Measurements from ENCODE around the gene PCDH15.

DNA sequence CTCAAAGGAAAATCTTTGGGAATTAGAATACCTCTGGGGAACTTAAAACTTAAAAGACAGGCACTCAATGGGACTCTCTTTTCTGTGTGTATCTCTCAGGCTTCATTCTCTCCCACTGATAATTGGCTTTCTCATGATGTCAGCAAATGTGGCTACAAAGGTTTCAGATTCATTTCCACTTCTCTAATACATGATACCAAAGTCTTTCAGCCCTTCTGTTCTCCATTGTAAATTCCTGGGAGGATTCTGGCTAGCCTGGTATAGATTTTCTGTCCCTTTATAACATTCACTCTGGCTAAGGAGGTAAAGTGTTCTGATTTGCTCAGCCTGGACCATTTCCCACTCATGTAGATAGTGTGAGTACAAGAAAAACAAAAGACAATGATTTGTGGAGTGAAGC lies 606.2 kb downstream of the PCDH15 start:
- TF ChIP-seq YY1 (IDR thresholded peaks at IDR 0.05; ENCODE audit: insufficient read depth, insufficient read length) (no peak), SUZ12 (IDR thresholded peaks at IDR 0.05; ENCODE audit: extremely low read depth, insufficient read depth, insufficient read length) (no peak)

Data from NT2/D1 (cell line).